ENCODE data around the gene FBXO21.
"Not testable (repeated sequence)": the region's sequence is repeated elsewhere in the genome, so short reads cannot be mapped to it uniquely, and the experiment has no call there.

Gene FBXO21, protein sequence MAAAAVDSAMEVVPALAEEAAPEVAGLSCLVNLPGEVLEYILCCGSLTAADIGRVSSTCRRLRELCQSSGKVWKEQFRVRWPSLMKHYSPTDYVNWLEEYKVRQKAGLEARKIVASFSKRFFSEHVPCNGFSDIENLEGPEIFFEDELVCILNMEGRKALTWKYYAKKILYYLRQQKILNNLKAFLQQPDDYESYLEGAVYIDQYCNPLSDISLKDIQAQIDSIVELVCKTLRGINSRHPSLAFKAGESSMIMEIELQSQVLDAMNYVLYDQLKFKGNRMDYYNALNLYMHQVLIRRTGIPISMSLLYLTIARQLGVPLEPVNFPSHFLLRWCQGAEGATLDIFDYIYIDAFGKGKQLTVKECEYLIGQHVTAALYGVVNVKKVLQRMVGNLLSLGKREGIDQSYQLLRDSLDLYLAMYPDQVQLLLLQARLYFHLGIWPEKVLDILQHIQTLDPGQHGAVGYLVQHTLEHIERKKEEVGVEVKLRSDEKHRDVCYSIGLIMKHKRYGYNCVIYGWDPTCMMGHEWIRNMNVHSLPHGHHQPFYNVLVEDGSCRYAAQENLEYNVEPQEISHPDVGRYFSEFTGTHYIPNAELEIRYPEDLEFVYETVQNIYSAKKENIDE

GRCh38 chr12:117190210-117190781 lies at the start of gene FBXO21:
Gene FBXO21, minus strand, starts transcription at chr12:117190470. Its CDS starts 14 bp downstream, at chr12:117190456.
- DNase-seq = peak; percentile 95

- peak; percentile 79 for DNase-seq
Measured at GRCh38 chr12:117236456-117237001, 46.3 kb upstream of the FBXO21 start.

GRCh38 chr12:117235261-117235660 lies 45.0 kb upstream of the FBXO21 start:
- no peak for DNase-seq

- no peak for DNase-seq
Measured at GRCh38 chr12:117234441-117234840, 44.2 kb upstream of the FBXO21 start.

GRCh38 chr12:117231750-117232149 lies 41.5 kb upstream of the FBXO21 start:
- DNase-seq = no peak

- DNase-seq = no peak
Measured at GRCh38 chr12:117228239-117228638, 38.0 kb upstream of the FBXO21 start.

GRCh38 chr12:117227000-117227653 lies 36.9 kb upstream of the FBXO21 start:
- no peak for DNase-seq

DNA sequence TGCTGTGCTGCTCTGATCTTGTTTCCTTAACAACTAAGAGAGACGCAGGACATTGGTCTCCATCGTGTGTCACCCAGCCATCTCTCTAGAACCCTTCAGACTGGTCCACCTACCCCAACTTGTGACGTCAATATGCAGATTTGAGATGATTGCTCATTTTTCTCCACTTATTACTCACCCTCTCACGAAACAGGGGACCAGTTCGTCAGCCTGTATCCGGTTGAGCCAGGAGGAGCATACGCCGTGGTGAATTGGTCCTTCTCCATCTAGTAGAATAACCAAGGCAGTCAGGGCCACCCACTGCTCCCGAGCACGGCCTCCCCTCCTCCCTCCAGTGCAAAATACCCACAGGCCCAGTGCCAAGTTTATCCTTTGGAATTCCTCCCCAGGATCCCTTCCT lies 36.2 kb upstream of the FBXO21 start:
- DNase-seq = no peak

DNA sequence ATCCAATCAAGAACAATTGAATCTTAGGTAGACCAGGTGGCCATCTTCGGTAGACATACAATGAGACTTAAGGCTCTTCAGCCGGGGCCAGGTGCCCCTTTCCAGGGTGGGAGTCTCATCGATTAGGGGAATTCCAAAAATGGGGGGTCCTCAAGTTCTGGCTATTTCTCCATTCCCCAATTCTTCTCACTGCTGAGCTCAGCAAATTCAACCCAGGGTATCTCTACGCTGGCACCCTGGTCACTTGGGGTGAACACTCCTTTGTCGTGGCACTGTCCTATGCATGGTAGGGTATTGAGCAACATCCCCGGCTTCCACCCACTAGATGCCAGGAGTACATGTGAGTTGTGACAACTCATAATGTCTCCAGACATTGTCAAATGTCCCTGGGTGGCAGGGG lies 34.9 kb upstream of the FBXO21 start:
- DNase-seq = no peak

GRCh38 chr12:117220947-117221346 lies 30.7 kb upstream of the FBXO21 start:
- not testable (repeated sequence) for DNase-seq

DNA sequence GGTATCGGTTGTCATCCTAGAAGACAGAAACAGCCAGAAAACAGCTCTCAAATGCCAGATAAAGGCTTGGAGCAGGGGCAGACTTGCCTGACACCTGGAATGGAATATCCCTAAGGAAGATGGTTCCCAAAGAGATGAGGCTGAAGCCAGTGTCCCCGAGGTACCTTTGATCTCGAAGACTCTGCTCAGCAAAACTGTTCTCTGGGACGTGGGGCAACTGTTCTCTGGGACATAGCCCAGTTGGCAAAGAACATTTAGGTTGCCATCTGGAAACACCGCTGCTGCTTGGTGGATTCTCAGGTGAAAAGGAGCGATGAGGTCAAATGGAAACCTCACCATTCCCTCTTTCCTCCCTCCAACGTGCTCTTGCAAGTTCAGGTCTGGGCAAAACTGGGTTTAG lies 27.9 kb upstream of the FBXO21 start:
- DNase-seq = no peak

DNA sequence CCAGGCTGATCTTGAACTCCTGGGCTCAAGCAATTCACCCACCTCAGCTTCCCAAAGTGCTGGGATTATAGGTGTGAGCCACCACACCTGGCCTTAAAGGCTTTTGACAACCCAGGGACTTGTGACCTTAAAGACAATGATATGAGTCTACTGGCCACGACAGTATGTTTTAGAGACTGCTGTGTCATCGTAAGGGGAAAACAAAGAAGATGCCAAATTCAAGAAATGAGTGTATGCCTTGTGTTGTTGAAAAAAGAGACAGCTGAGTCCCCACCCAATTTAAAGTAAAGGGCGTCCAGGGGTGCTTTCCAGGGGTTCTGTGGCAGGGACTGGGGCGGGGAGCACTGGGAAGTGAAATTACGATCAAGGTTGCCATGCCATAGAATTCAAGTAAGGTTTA lies 26.4 kb upstream of the FBXO21 start:
- DNase-seq = no peak

DNA sequence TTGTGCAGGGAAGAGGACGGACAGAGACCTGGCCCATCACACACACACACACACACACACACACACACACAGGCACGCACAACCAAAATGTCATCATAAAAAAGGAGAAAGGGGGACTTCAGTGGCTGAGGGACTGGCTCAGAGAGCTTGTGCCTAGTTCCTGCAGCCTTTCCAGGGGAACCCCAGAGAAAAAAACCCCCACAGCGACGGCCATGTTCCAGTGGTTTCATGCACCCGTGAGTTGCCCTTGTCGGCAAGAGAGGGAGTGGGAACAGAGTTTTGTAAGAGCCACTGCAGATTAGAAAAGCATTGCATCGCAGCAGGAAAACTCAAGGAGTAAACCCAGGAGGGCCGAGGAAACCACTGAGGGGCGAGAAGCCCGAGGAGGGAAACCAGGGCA lies 24.5 kb upstream of the FBXO21 start:
- DNase-seq = no peak

GRCh38 chr12:117213295-117213808 lies 23.1 kb upstream of the FBXO21 start:
- DNase-seq = no peak

DNA sequence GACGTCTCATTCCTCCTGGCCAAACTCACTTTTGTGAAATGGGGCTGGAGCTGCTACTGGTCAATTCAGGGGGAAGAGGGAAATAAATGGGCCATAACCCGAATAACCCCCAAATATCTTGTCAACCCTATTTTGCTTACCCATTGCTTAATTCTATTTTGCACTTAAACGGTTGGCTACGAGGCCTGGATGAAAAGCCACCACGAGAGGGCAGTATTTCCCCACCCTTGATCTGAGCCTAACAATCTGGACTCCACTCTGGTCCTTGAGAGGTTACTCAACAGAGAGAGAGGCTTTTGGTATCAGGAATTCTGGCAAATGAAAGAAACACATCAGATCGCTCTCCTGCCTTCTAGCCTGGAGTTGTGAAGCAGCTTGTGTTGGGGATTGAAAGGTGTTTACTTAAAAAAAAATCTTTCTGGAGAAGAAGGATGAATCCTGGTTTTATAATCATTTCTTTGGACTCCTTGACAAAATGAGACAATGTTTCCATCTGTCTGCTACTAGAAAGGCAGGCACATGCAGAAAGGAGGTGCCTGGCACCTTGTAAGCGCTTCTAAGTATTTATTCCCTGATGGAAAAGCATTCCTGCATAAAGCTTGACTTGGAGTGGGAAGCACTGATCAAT lies 22.4 kb upstream of the FBXO21 start:
- peak; percentile 64 for DNase-seq

DNA sequence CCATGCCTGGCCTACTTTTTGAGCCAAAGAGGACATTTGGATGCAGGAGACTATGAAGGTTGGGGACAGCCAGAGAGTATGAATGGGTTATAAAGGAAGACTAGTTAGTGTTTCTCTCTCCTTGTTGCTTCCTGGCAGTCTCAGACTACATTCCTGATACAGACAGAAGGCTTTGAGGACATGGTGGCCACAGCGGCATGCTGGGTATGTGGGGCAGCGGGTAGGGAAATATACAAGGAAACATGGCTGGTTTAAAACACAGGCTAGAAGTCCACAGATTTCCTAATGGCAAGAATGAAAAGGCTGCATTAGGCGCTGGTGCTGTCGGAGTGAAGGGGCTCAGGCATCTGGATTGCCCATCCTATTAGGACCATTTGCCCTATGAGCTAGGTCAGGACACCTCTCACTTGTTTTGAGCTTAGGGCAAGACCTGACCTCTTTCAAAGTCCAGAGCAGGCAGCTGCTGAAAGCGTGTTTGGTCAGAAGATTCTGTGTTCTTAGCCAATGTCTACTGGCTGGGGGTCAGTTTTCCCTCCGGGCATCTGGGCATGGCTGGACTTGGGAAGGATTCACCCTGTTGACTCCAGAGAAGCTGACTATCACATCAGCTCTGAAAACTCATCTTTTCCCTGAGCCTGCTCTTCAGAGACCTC lies 20.1 kb upstream of the FBXO21 start:
- no peak for DNase-seq

GRCh38 chr12:117209626-117210025 lies 19.4 kb upstream of the FBXO21 start:
- no peak for DNase-seq

- no peak for DNase-seq
Measured at GRCh38 chr12:117208811-117209455, 18.7 kb upstream of the FBXO21 start.

DNA sequence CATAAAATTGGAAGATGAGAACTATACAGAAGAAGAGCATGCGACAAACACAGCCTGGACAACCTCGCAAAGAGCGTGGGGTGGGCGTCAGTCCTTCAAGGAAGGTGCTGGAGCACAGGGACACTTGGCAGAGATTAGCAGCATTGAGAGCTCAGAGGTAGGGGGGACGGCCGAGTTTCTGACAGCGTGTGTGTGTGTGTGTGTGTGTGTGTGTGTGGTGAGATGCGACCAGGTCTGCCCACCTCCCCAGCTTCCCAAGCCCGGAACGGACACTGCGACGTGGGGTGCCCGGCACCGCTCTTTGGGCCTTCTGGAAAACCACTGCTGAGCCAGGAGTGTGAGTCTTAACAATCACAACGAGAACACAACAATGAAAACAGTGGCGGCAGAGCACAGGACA lies 17.9 kb upstream of the FBXO21 start:
- no peak for DNase-seq

DNA sequence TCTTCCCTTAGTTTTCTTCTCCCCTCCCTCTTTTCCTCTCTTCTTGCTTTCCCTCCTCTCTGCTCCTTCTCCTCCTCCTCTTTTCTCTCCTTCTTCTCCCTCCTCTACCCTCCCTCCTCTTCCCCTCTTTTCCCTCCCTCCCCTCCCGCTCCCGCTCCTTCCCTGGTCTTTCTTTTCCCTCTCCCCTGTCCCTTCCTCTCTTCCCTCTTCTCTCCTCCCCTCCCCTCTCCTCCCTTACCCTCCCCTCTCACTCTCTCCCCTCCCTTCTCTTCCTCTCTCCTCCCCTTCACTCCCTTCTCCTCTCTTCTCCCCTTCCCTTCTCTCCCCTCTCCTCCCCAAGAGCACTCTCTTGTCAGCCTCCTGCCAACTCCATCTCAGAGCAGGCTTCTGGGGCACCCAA lies 17.4 kb upstream of the FBXO21 start:
- DNase-seq = no peak

GRCh38 chr12:117202556-117202955 lies 12.3 kb upstream of the FBXO21 start:
- no peak for DNase-seq

DNA sequence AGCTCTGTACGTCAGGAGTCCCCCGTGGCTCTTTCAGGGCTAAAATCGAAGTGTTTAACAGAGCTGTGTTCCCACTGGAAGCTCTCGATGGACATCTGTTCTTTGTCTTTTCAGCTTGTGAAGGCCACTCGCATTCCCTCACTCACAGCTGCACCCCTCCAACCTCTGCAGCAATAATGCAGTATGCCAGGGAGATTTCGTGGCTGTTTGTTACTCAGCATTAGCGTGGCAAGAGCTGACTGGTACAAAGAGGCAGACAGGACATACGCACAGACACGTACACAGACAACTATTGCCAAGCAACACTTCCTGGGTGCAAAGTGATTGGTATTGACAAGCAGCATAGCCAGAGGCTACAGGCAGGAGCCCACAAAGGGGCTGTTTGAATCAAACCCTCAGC lies 11.8 kb upstream of the FBXO21 start:
- DNase-seq = no peak
